ENCODE measurements around the gene C17orf114.

The C17orf114 gene

DNA sequence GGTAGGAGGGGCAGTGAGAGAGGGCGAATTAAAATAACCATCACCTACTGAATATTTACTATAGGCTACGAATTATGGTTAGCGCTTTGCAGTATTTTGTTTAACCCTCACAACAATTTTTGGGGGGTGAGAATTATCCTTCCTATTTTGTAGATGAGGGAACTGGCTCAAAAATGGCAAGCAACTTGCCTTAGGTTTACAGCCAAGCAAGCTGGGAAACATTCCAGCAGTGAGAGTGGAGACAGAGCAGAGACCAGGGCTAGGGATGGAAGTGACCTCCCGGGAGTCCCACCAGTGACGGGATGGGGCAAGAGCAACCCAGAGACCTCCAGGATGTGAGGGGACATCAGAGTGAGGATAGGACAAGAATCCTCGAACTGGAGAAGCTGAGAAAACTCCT is 15.6 kb downstream of the C17orf114 start:
- TF ChIP-seq, protein P1, sequence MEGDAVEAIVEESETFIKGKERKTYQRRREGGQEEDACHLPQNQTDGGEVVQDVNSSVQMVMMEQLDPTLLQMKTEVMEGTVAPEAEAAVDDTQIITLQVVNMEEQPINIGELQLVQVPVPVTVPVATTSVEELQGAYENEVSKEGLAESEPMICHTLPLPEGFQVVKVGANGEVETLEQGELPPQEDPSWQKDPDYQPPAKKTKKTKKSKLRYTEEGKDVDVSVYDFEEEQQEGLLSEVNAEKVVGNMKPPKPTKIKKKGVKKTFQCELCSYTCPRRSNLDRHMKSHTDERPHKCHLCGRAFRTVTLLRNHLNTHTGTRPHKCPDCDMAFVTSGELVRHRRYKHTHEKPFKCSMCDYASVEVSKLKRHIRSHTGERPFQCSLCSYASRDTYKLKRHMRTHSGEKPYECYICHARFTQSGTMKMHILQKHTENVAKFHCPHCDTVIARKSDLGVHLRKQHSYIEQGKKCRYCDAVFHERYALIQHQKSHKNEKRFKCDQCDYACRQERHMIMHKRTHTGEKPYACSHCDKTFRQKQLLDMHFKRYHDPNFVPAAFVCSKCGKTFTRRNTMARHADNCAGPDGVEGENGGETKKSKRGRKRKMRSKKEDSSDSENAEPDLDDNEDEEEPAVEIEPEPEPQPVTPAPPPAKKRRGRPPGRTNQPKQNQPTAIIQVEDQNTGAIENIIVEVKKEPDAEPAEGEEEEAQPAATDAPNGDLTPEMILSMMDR (IDR thresholded peaks at IDR 0.05; ENCODE audit: insufficient read depth, missing control alignments): no peak
- FAIRE-seq (no peak), DNase-seq (ENCODE audit: insufficient read length, low spot score) (no peak)

GRCh38 chr17:4786106-4786511 is 16.0 kb downstream of the C17orf114 start, which contains the start of gene VMO1:
Gene VMO1 (minus strand): TSS chr17:4786364. CDS start chr17:4786352, 12 bp downstream.
- FAIRE-seq (no peak), DNase-seq (ENCODE audit: insufficient read length, low spot score) (no peak)
- TF ChIP-seq, protein P1 (IDR thresholded peaks at IDR 0.05; ENCODE audit: insufficient read depth, missing control alignments): no peak

DNA sequence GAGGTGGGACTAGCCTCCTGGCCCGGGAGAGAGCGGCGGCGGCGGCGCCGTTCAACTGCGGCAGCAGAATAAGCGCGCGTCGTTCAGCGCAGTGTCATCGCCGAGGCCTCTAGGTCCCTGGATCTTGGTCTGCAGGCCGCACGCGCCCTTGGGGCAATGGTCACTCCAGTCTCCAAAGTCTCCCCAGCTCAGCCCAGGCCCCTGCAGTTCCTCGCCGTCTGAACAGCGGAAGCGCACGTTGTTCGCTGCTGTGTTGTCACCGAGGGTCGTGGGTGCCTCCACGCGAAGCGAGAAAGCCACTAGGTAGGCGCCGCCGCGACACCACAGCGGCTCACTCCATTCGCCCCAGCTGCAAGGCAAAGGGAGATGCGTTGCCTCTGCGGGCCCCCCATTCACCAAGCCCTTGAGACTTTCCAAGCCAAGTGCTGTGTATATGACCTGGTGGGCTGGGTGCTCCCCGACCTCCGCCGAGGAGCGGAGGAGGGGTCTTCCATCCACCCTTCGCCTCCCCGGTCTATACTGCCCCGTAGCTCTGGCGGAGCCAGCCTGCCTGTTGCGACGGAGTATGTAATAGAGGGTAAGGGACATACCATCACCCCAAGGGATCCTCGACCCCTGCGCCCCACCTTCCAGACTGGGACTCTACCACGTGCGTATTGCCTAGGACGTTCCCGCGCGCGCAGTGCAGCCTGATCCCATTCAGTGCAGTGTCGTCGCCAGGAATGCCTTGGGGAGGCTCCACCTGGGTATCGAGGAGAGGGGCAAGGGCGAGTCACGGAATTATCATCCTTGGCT is 16.6 kb downstream of the C17orf114 start:
- no peak for FAIRE-seq
- DNase-seq (ENCODE audit: insufficient read length, low spot score): no peak
- TF ChIP-seq, protein P1 (IDR thresholded peaks at IDR 0.05; ENCODE audit: insufficient read depth, missing control alignments): no peak

- no peak for DNase-seq (ENCODE audit: insufficient read length, low spot score)
- TF ChIP-seq, protein P1 (IDR thresholded peaks at IDR 0.05; ENCODE audit: insufficient read depth, missing control alignments): no peak
- no peak for FAIRE-seq
Measured at GRCh38 chr17:4782652-4783051, 19.5 kb downstream of the C17orf114 start.

GRCh38 chr17:4780325-4780955 is 21.7 kb downstream of the C17orf114 start:
- TF ChIP-seq, protein P1 (IDR thresholded peaks at IDR 0.05; ENCODE audit: insufficient read depth, missing control alignments): no peak
- FAIRE-seq (no peak), DNase-seq (ENCODE audit: insufficient read length, low spot score) (no peak)

GRCh38 chr17:4777969-4778760 is 24.0 kb downstream of the C17orf114 start:
- TF ChIP-seq, protein P1 (IDR thresholded peaks at IDR 0.05; ENCODE audit: insufficient read depth, missing control alignments): no peak
- no peak for FAIRE-seq
- no peak for DNase-seq (ENCODE audit: insufficient read length, low spot score)

Data from D721Med (cell line).